ENCODE measurements around the gene ARHGEF37.
"Not testable (repeated sequence)": the region's sequence is repeated elsewhere in the genome, so short reads cannot be mapped to it uniquely, and the experiment has no call there.

The ARHGEF37 gene

DNA sequence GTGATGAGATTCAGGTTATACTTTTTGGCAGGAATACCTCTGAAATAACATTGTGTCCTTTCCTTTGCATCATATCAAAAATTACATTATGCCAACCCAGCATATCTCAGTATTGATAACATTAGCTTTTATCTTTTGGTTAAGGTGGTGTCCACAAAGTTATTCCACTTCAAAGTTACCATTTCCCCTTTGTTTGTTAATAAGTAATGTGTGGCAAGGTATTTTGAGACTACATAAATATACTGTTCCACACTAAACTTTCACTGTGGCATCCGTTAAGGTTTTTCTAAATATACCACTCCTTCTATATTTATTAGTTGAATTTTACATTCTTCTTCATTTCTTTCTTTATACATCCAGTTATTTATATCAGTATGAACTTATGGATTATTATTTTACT is 14.1 kb upstream of the ARHGEF37 start:
- DNase-seq = no peak

DNA sequence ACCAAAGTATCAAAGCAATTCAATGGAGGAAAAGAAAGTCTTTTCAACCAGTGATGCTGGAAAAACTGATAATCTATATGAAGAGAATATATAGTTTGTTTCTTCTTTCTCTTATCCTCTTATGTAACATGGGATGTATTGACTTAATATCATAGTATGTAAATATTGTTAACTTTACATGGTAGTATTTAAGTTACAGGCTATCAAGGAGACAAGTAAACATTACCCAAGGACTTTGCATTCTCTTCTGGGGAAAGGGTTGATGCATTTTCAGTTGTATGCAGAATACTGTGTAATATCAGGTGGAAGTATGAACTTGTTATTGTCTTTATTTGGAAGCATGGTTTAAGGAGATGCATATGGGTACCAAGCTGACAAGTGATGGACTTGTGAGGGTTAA is 9.1 kb upstream of the ARHGEF37 start:
- no peak for DNase-seq

DNA sequence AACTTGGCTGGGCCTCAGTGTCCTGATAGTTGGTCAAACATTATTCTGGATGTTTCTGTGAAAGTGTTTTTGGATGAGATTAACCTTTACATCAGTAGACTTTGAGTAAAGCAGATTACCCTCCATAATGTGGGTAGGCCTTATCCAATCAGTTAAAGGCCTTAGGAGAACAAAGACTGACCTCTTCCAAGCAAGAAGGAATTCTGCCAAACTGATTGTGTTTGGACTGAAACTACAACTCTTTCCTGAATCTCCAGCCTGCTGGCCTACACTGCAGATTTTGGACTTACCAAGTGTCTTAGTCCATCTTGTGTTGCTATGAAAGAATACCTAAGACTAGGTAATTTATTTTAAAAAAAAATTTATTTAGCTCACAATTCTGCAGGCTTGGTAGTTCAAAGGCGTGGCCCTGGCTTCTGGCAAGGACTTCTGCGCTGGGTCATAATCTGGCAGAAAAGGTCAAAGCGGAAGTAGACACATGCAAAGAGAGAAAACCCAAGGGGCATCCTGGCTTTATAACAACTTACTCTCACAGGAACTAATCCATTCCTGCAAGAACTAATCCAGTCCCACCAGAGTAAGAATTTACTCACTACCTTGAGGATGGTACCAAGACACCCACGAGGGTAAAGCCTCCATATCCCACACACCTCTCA is 8.6 kb upstream of the ARHGEF37 start:
- DNase-seq = no peak

DNA sequence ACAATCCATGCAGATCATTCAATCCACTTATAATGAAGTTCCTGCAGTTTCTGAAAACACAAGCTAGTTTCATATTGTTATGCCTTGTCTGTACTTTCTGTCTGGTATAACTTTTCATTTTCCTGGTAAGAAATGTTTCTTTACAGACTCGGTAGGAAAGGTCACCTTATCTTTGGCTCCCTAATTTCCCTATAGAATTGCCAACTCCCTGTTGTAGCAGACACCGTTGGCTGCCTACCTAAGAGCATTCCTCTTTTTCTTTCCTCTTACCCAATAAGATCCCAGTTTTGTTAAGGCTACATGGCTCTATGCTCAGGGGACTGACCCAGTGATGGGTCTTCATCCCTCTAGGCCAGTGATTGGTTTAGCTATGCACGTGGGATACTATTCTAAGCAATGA is 6.2 kb upstream of the ARHGEF37 start:
- DNase-seq = no peak

DNA sequence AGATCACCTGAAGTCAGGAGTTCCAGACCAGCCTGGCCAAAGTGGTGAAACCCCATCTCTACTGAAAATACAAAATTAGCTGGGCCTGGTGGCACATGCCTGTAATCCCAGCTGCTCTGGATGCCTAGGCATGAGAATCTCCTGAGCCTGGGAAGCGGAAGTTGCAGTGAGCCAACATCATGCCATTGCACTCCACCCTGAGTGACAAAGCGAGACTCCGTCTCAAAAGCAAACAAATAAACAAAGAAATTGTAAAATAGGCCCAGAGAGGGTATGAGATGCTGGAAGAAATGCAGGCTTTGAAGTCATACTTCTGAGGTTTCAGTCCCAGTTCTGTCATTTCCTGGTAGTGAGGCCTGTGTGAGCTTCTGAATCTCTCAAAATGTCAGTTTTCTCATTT is 5.3 kb upstream of the ARHGEF37 start:
- no peak for DNase-seq

DNA sequence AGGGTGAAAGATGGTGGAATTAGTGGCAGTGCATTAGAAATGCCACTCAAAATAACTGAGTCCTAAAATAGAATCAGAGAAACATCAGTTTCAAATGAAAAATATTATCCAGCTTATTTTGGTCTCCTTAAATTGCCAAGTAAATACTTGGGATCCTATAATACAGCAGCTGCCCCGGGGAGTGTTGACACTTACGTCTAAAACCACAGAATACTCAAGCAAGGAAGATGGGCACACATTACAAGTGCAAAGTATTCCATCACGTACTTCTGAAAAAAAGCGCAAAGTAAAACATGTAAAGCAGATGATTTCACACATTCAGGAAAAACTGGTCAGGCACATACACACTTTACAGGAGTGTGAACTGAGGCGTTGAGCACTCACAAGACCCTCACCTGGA is 2.4 kb upstream of the ARHGEF37 start:
- no peak for DNase-seq

DNA sequence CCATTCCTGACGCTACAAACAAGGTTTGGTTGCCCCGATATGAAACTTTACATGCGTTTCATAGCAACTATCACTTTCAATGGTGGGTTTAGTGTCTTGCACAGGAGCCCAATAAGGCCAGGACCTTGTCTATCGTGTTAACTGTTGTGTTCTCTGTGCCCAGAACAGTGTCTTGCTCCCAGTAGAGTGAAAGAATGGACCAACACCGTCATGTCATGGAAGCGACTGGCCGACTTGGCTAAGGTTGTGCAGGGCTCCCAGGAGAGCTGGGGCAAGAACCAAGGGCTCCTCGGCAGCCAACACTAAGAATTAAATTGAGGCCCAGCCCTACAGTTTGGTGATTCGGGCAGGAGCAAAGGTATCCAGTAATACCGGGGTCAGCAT is 498 bp upstream of the ARHGEF37 start:
- peak in 1 of 2 donors; percentile 5 for DNase-seq

DNA sequence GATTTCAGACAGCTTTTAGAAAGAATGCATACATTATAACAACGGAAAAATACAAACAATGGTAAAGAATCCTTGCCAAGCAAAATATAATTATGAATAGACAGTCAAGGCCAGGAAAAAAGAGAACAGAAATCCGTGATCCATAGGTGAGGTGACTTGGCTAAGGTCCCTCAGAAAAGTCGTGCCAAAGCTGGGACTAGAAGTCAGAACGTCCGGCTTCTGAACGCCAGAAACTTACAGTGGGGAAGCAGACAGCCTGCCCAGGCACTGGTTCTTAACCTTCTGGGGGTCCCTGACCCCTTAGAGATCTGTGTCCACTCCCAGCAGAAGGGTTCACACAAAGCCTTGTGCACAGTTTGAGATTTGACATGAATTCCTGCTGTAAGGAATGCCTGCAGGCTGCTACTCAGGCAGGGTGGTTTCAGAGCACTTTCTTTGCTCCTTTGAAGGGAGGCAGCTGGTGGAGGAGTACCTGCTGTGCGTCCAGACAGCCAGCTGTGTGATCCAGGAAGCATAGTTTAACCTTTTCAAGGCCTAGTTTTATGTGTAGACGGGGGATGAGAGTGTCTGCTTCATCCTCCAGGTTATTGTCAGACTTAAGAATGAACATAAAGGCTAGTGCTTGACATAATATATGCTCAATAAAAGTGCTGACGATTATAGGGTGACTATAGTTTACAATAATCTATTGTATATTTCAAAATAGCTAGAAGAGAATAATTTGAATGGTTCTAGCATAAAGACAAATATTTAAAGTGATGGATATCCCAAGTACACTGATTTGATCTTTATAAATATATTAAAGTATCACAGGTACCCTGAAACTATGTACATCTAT is 852 bp downstream of the ARHGEF37 start:
- DNase-seq = no peak

DNA sequence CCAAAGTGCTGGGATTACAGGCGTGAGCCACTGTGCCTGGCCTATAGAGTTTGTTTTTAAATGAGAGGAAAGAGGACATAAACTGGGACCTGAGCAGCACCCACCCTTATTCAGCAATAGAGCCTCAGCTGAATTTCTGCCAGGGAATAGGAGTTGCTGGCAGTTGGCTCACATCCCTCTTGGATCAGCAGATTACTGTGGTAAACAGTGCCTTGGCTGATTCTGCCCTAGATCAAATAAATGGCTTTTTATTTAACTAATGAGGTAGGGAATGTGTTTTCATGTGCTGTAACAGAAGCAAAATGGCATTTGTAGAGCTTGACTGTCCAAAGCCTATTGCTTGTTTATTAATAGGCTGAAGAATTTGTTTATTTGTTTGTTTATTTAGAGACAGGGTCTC is 2.1 kb downstream of the ARHGEF37 start:
- no peak for DNase-seq

DNA sequence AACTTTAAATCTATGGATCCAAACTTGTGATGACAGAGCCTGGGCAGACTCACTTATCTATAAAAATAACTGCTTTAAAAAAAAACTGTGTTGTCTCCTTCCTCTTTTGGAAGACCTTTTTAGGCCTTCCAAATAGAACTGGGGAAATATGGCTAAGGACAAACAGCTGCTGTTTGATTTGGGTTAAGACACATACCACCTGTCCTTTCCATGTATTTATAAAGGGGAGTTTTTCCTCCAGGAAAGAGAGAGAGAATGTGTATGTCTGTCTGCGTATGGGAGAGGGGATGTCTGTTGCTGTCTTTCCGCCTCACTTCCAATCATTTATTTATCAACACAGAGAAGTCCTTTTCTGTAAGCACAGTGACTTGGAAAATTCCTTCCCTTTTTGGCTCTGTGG is 2.8 kb downstream of the ARHGEF37 start:
- DNase-seq = no peak

DNA sequence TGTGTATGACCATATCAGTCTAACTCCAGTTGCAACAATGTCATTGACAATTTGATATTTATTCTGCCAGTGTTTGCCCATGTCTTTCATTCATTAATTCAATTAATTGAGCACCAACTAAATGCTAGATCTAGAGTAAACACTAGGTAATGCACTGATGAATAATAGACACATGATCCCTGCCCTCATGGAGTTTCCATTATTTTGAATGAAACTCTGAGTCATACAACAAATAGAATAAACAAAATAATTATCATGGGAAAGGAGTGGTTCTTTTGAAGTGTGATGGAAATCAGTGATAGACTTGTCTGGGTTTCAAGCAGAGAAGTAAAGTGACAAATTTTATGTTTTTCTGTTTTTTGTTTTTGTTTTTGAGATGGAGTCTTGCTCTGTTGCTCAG is 4.6 kb downstream of the ARHGEF37 start:
- no peak for DNase-seq

DNA sequence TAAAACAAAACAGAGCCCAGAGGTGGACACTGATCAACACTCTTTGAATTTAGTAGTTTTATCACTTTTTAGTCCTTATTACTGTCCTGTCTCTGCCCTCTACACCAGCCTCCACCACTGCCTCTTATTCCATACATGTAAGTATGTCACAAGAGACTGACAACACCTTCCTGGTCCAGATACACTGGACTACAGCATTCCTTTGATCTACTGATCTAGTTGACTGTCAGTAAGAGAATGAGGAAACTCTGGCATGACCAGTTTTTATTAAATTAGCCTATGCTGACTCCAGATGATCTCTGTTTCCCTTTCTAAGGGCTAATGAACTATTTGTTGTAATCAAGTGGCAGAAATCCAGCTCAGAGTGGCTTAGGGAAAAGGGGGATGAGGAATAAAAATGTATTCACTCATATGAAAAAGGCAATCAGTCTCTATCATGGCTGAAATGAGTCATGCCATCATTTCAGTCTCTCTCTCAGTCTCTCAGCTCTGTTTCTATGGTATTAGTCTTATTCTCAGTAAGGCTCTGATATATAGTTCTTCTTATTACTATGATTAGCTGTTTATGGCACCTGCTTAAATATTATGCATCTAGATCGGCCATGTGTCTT is 5.5 kb downstream of the ARHGEF37 start:
- no peak for DNase-seq

DNA sequence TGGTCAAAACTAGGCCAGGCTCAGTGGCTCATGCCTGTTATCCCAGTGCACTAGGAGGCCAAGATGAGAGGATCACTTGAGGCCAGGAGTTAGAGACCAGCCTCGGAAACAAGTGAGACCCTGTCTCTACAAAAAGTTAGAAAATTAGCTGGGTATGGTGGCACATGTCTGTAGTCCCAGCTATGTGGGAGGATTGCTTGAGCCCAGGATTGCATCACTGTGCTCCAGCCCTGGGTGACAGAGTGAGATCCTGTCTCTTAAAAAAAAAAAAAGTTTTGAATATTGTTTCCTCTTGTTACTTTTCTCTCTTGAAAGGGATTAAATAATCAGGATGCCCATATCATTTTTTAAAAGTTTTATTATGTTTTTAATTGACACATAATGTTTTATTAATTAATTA is 7.6 kb downstream of the ARHGEF37 start:
- no peak for DNase-seq

DNA sequence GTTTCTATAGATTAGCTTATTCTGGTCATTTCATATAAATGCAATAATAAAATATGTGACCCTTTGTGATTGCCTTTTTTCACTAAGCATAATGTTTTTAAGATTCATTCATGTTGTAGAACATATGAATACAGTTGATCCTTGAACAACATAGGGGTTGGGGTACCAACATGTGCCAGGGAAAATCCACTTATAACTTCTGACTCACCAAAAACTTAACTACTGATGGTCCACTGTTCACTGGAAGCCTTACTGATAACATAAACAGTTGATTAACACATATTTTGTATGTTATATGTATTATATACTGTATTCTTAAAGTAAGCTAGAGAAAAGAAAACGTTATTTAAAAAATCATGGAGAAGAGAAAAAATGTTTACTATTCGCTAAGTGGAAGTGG is 12.1 kb downstream of the ARHGEF37 start:
- no peak for DNase-seq

DNA sequence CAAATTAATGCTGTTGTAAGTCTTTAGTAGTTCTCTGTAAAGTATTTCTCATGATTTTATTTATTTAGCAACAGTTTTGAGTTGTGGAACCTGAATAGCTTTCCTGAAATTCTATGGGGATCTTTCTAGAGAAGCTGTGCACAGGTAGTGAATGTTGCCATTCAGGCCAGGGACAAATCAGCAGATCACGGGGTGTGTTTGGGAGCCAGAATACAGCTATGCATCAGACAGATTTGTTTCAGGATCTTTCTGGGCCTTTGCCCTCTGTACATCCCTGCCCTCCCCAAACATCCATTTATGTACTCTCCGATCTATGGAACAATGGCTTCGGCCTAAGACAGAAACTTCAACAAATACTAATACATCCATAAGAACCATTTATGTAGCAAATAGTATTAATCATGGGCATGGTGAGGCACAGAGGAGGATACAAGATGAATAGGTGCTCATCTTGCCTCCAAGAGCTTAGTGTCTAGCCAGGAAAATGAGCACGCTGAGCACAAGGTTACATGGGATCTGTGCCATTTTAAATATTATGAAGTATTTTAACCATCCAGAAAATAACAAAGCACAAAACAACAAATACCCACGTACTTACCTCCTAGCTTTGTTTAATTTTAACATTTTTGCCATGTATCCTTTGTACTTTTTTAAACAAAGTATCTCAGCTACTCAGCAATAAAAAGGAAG is 13.1 kb downstream of the ARHGEF37 start:
- DNase-seq = no peak

DNA sequence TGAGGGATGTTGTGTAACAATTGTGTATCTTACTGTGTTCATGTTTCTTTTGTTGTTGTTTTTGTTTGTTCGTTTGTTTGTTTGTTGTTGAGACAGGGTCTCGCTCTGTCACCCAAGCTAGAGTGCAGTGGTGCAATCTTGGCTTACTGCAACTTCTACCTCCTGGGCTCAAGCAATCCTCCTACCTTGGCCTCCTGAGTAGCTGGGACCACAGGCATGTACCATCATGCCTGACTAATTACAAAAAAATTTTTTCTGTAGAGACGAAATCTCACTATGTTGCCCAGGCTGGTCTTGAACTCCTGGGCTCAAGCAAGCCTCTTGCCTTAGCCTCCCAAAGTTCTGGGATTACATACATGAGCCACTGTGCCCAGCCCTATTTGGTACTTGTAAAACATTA is 13.8 kb downstream of the ARHGEF37 start:
- DNase-seq = not testable (repeated sequence)

DNA sequence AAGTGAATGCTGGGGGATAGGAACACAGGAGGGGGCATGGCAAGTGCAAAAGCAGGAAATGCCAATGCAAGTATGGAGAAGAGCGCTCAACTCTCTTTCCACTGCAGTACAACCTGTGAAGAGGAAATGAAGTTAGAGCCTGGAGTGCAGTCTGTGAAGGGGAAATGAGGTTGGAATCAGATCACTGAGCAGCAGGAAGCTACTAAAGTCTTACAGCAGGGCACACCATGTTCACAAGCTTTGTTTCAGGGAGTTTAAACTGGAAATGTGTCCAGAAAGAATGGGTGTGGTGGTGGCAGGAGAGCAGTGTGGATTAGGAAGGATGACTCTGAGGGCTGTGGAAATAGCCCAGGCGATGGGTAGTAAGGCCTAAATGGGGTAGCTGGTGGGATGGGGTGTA is 15.4 kb downstream of the ARHGEF37 start:
- no peak for DNase-seq

DNA sequence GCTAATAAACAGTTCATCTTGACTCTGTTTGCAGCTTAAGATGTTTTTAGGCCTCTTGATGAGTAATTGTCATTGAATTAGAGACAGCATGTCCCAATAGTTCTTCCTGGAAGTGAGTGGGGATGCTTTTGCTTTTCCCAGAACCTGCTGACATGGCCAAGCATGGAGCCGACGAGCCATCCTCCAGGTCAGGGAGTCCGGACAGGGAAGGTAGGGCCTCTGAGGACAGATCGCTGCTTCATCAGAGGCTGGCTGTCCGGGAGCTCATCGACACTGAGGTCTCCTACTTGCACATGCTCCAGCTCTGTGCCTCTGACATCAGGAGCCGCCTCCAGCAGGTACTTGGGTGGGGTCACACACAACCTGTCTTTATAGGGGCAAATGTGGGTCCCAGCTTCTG is 16.3 kb downstream of the ARHGEF37 start:
- no peak for DNase-seq

DNA sequence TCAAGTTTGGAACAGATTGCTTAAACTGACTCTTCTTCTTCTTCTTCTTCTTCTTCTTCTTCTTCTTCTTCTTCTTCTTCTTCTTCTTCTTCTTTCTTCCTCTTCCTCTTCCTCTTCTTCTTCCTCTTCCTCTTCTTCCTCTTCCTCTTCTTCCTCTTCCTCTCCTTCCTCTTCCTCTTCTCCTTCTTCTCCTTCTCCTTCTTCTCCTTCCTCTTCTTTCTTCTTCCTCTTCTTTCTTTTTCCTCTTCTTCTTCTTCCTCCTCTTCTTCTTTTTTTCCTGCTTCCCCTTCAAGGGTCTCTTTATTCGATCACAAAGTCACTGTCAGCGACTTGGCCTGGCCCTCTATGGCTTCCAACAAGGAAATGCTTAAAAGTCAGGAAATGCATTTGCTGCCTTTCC is 16.9 kb downstream of the ARHGEF37 start:
- DNase-seq = not testable (repeated sequence)

DNA sequence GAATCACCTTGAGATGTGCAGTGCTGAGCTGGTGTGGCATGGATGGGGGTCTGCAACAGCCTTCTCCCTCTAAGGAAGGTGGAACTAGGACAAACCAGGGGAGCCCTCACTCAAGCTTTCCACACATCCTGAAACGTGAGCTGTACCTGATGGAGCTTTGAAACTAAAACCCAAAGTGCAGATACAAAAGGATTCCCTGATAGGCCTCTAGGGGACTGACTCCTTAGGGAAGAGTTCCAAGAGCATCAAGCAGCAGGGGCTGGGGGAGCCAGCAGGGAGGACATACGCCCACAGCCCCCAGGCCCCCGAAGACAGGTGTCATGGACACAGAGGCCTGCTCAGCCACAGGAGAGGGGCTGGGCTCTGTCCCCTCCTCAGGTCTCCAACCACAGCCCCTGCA is 17.7 kb downstream of the ARHGEF37 start:
- no peak for DNase-seq

DNA sequence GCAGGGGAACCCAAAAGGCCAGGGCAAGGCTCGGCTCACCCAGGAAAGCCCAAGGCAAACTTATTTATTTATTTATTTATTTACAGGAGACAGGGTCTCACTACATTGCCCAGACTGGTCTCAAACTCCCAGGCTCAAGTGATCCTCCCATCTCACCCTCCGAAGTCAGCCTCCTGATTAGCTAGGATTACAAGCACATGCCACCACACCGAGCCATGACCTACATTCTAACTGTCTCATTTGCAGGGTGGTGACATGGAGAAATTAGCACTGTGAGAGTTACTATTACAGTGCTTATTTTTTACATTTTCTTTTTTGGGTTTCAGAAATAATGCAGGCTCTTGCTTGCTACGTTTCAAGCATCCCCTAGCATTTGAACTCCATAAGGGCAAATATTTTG is 18.1 kb downstream of the ARHGEF37 start:
- DNase-seq = no peak

DNA sequence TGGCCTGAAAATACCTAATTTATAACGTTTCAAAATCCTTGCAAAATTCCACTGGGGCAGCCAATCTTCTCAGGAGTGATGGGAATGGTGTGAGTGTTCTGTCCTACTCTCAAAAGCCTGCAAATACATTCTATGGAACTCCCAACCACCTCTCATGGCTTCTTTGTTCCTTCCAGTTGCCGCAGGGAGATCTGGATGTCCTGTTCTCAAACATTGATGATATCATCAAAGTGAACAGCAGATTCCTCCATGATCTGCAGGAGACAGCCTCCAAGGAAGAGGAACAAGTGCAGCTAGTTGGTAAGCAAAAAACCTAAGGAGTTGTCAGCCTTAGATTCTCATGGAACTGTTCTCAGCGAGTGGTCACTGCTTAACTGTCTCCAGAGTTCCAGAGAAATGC is 19.6 kb downstream of the ARHGEF37 start:
- no peak for DNase-seq

DNA sequence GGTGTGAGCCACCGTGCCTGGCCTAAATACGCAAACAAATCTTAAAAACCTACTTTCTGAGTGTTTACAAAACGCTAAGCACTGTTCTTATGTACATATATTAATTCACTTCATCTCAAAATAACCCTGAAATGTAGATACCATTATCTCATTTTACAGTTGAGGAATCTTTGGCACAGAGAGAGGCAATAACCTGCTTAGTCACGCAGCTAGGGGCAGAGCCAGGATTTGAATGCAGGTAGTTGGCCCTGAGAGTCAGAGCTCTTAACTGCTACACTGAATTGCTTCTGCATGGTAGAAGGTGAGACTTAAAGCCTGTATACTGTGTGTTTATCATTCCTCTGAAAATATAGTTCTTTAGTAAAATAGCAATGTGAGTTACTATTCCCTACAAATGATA is 21.9 kb downstream of the ARHGEF37 start:
- DNase-seq = no peak

DNA sequence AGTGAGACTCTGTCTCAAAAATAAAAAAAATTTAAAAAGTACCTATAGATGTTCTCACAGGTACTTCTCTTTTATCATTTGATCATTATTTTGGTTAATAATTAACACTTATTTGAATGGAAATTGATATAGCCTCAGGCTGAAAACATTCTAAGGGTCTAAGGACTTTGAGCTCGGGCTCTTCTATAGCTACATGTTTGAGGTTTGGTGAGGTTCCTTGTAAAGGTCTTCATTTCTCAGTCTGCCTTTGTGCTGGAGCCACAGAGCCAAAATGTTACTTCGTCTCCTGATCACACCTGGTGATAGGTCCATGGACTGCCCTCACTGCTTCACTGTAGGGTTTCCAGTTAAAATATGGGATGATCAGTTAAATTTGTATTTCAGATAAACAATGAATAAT is 22.6 kb downstream of the ARHGEF37 start:
- DNase-seq = no peak
